Activated CD4-positive, alpha-beta T cell treated with anti-CD3 and anti-CD28 coated beads, Interleukin-2, amount 50 U/mL, for 4 hours (primary cell): ENCODE measurements around the gene PDE8A.

ENCODE experiments used
- DNase-seq, 2 experiments: peaks; one replicate each; pipeline ENCODE4 v3.0.0-alpha.2; 2020

PDE8A gene

GRCh38 chr15:85099195-85099803, 117.6 kb downstream of the PDE8A start:
- DNase-seq: no peak

GRCh38 chr15:85100186-85100937, 118.7 kb downstream of the PDE8A start:
- no peak for DNase-seq

DNA sequence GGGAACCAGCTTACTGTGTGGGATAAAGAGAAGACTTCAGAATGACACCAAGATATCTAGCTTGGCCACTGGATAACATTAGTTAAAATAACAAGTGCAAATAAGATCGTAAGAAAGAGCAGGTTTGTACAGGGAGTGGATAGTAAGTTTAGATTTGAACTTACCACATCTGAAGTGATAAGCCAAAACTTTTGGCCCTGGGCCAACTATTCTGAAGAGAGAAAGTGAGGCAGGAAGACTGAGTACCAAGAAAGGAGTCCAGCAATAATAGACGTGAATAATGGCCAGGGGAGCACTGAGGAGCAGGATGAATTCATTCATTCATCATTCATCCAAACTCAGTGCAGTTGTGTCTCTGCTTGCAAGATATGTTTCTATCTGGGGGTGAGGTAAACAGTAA, 122.9 kb downstream of the PDE8A start:
- no peak for DNase-seq

DNA sequence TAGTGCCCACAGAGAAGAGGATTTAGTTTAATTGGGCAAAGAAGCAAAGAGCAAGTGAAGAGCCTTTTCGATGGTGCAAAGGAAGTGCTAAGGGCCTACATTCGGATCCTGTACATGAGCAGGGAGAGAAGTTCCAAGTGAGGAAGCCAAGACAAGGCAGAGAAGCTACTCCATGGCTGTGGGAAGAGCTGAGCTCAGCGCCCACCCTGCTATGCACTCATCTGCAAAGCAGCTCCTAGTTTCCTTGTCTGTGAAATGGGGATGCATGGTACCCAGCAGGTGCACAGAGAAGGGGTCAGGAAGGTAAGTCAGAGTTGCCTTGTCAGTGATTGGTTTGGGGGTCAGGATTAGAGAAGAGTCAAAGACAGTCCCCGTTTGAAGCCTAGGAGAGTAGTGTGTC, 126.5 kb downstream of the PDE8A start:
- DNase-seq: no peak

DNA sequence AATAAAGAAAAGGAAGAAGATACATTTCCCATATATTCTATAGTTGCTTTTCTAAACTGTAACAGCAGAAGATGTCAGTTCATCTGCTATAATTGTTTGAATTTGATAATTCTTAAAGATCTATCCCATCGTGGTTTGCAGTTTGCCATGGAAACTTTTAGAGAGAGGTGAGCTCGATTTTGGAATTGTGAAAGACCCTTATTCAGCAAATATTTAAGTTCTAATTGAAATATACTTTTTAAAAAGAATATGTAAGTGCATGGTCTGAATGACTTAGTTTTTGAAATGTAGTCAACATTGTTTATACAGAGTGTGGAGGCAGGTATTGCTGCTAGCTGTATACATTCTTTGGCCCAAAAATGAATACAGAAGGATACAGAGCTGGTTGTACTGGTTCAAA, 127.7 kb downstream of the PDE8A start:
- DNase-seq: no peak

DNA sequence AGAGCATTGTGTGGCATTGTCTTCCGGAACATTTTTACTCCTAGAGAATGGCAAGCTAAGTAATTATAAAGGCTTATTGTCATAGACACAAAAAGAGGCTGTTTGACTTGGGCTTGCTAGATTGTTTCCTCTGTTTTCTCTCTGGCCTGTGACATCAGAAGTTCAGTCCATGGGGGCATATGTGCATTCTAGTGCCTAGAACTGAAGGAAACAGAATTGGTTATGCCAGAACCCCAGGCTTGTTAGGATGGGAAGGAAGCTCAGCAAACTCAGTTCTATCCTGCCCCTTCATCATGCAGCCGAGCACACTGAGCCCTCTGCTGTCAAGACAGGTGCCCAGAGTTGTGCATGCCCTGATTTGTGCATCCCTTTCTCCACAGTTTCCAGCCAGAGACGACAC, 131.3 kb downstream of the PDE8A start:
- no peak for DNase-seq

DNA sequence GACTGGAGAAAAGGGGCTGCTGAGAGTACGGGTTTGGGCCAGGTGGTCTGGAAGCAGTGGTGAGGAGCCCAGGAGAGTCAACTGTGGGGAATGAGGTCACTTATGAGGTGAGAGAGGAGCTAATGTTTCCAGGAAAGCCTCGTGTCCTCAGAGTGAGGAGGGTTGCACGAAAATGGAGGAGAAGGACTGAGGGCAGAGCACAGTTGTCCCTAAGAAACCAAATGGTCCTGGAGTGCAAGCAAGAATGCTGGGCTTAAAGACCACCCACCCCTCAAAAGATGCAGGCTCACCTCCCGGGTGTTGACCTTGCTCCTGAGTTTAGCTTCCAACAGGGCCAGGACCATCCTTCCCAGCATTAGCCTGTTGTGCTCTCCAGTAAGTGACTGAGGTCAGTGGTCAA, 133.2 kb downstream of the PDE8A start:
- DNase-seq: no peak

GRCh38 chr15:85116066-85116465, 134.4 kb downstream of the PDE8A start:
- DNase-seq: no peak

- no peak for DNase-seq
These were observed 134.8 kb downstream of the PDE8A start for GRCh38 chr15:85116494-85116893.

GRCh38 chr15:85116925-85117646, 135.4 kb downstream of the PDE8A start:
- DNase-seq: no peak

DNA sequence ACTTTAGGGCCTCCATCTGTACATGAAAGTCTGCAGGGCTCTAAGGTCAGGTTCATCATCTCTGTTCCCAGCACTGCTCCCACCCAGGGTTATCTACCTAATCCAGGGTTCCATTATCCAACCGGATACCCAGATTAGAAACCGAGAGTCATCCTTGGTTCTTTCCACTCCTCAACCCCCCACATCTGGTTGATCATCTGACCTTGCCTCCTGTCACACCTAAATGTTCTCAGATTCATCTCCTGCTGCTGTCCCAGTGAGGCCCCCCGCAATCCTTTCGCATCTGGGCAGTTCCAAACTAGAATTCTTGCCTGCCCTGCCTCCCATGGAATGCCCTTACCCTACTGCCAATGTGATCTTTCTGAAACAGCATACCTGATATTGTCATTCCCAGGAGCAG, 136.5 kb downstream of the PDE8A start:
- DNase-seq: no peak

DNA sequence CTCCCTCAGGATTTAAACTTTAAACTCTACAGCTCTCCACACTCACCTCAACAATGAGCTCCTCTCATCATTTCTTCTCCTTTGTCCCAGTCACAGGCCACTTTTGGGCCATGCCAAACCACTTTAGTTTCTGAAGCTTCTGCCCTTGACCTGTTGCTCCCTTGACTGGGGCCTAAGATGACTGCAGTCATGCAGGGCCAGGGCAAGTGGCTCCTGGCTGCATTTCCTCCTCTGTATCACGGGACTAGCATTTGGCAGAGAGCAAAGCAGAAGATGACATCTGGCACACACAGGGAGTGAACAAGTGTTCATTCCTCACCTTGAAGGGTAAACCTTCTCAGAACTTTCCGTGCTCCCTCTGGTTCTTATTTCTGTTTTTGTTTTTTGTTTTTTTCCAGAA, 136.9 kb downstream of the PDE8A start:
- DNase-seq: no peak

DNA sequence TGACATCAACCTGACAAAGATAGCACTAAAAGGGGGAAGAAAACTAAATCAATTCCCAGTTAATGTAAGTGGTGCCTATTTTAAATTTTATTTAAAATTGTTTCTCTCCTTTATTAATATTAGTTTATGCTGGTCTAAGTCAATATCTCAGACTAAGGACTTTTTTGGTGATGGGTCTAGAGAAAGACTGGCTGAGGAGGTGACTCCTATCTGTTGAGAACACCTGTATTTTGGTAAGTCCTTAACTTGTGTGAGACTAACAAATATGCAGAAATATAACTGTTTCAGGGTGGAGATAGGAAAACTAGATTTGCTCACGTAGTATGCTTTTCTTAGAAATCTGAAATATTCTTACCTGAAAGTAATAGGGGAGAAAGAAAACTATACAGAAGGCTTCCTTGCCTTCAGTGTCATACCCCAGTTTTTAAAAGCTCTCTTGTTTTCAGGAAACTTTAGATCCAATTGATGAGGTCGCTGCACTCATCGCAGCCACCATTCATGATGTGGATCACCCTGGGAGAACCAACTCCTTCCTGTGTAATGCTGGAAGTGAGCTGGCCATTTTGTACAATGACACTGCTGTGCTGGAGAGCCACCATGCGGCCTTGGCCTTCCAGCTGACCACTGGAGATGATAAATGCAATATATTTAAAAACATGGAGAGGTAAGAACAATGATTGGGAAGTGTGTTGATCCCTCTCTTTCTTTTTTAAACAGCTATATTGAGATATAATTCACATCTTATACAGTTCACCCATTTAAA, 138.9 kb downstream of the PDE8A start:
- no peak for DNase-seq

DNA sequence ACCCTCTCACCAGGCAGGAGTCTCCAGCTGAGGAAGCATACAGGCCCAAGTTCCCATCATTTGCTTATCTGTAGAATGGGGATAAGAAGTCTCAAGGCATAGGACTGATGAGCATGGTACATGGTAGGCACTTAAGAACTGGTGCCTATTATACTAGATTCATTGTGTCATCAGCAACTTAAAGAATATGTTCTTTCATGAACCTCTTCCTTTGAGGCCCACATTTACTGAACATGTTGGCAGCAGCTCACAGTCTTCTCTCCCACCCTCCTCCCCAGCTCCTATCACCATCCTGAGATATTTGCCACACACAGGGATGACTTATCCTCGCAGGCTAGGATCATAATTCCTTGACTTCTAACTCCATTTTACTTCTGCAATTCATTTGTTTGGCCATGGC, 142.5 kb downstream of the PDE8A start:
- DNase-seq: no peak

DNA sequence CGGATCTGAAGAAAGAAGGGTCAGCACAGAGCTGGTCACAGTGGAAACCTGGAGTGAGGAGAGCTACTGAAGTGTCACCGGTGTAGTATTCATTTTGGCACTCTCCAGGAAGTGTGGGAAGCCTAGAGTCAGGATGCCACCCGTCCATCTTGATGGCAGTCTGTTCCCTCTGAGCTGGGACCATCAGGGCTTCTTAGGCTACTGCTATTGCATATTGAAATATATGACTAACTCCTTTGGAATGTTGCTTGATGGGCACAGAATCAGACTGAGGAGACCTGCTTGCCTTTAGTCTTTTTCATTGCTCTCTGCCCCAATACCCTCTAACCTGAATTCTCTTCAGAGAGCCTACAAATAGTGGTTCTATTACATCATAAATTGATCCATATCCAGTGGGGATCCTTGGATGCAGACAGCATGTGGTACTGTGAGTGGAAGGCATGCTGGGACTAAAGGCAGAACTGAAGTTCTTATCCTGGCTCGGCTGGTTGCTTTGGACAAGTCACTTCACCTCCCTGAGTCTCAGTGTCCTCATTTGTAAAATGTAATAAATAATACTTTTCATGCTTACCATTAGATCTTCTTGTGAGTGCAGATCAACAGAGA, 143.5 kb downstream of the PDE8A start:
- no peak for DNase-seq

DNA sequence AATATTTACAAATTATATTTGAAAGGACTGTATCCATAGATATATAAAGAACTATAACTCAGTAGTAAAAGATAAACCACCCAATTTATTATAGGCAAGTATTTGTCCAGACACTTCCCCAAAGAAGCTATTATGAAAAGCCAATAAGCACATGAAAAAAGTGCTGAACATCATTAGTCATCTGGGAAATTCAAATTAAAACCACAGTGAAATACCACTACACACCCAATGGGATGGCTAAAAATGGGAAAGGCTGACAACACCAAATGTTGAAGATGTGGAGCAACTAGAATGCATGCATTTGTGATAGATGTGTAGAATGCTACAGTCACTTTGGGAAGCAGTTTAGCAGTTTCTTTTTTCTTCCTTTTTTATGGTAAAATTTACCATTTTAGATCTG, 147.0 kb downstream of the PDE8A start:
- no peak for DNase-seq

GRCh38 chr15:85129881-85130280, 148.2 kb downstream of the PDE8A start:
- DNase-seq: no peak

DNA sequence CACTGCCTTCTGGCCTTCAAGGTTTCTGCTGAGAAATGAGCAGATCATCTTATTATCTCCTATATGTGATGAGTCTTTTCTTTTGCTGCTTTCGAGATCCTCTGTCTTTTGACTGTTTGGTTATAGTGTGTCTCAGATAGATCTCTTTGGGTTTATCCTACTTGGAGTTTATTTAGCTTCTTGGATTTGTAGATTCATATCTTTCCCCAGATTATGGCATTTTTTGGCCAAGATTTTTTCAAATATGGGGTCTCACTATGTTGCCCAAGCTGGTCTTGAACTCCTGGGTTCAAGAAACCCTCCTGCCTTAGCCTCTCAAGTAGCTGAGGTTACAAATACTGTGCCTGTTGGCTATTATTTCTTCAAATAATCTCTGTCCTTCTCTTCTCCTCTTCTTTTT, 150.3 kb downstream of the PDE8A start:
- no peak for DNase-seq

GRCh38 chr15:85133709-85134108, 152.1 kb downstream of the PDE8A start:
- DNase-seq: no peak

DNA sequence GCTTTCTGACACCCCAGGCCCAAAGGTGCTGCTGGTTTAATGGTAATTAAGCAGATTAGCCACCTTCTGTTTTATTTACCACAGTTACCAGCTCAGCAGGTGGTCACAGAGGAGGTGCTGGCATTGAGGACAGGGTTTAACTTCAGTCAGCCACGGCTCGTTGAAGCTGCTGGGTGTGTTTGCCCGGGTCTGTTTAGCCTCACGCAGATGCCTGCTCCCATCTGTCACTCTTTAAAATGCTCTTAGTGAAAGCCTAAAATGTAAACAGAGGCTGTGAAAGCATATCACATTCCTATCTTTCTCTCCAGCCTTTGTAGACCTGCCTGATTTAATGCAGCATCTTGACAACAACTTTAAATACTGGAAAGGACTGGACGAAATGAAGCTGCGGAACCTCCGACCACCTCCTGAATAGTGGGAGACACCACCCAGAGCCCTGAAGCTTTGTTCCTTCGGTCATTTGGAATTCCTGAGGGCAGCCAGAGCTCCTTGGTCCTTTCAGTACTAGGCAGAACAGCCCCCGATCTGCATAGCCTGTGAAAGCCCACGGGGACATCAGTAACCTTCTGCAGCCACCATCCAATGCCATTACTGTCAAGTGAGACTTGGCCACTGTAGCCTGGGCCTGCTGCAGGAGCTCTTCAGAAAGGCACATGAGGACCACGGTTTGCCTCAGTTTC, 156.0 kb downstream of the PDE8A start:
- no peak for DNase-seq

- no peak for DNase-seq
These were observed 157.7 kb downstream of the PDE8A start for GRCh38 chr15:85139391-85139790.

- no peak for DNase-seq
These were observed 160.1 kb downstream of the PDE8A start for GRCh38 chr15:85141726-85142125.
